Measurements from ENCODE around the gene SEBOX.

DNA sequence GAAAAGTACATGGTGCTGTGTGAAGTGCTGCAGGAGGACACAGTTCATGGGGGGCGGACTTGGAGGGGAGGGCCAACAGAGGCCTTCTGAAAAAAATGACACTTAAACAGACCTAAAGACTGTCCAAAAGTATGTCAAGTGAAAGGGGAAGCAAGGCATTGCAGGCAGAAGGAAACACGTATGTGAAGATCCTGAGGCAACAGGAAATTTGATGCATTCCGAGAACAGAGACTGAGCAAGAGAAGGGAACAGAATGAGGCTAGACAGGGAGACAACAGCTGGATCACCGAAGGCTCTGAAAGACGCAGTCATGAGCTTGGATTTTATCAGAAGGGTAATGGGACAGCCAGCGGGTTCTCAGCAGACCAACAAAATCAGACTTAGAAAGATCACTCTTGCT is 30.8 kb downstream of the SEBOX start:
- TF ChIP-seq, protein P1, sequence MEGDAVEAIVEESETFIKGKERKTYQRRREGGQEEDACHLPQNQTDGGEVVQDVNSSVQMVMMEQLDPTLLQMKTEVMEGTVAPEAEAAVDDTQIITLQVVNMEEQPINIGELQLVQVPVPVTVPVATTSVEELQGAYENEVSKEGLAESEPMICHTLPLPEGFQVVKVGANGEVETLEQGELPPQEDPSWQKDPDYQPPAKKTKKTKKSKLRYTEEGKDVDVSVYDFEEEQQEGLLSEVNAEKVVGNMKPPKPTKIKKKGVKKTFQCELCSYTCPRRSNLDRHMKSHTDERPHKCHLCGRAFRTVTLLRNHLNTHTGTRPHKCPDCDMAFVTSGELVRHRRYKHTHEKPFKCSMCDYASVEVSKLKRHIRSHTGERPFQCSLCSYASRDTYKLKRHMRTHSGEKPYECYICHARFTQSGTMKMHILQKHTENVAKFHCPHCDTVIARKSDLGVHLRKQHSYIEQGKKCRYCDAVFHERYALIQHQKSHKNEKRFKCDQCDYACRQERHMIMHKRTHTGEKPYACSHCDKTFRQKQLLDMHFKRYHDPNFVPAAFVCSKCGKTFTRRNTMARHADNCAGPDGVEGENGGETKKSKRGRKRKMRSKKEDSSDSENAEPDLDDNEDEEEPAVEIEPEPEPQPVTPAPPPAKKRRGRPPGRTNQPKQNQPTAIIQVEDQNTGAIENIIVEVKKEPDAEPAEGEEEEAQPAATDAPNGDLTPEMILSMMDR (IDR thresholded peaks at IDR 0.05) = no peak
- TF ChIP-seq POLR2A (IDR thresholded peaks at IDR 0.05) = no peak

Measured in prostate gland (tissue), 2 donors.